Mesendoderm (in vitro differentiated cells): ENCODE data around the gene CAMK2A.

Experiments used
- DNase-seq: peaks from one replicate; pipeline ENCODE4 v3.0.0; 2013
- H2AK5ac ChIP-seq: 2 replicates; pipeline ENCODE4 v1.6.1; 2013; ENCODE audit warnings: low read length, inconsistent platforms
- H2BK120ac ChIP-seq: 2 replicates; pipeline ENCODE4 v1.6.1; 2013; ENCODE audit warnings: low read depth, mild to moderate bottlenecking, low read length, moderate library complexity, mixed read lengths
- H2BK15ac ChIP-seq: replicated peaks from 2 replicates; pipeline ENCODE4 v1.6.1; 2013; ENCODE audit warnings: low read depth, mild to moderate bottlenecking, moderate library complexity
- H2BK5ac ChIP-seq: 2 replicates; pipeline ENCODE4 v1.6.1; 2013; ENCODE audit warnings: low read length, inconsistent platforms
- H3K18ac ChIP-seq: 2 replicates; pipeline ENCODE4 v1.6.1; 2013; ENCODE audit warnings: mild to moderate bottlenecking, low read length, mixed read lengths
- H3K23ac ChIP-seq: one replicate; pipeline ENCODE4 v1.6.1; 2013; ENCODE audit warnings: low read length
- H3K27ac ChIP-seq: 2 replicates; pipeline ENCODE4 v1.5.1; 2013; ENCODE audit warnings: low read depth, mild to moderate bottlenecking, inconsistent platforms, low read length, moderate library complexity
- H3K27me3 ChIP-seq: 2 replicates; pipeline ENCODE4 v1.6.1; 2013; ENCODE audit warnings: low read length, control low read depth, mild to moderate bottlenecking, inconsistent platforms; ENCODE audit not compliant: insufficient read depth, poor library complexity
- H3K36me3 ChIP-seq: 2 replicates; pipeline ENCODE4 v1.6.1; 2013; ENCODE audit warnings: low read length, inconsistent platforms; ENCODE audit not compliant: control insufficient read depth, insufficient read depth
- H3K4ac ChIP-seq: one replicate; pipeline ENCODE4 v1.6.1; 2013; ENCODE audit warnings: low read depth, mild to moderate bottlenecking, low read length, moderate library complexity
- H3K4me1 ChIP-seq: 2 replicates; pipeline ENCODE4 v1.6.1; 2013; ENCODE audit warnings: low read depth, low read length, inconsistent platforms; ENCODE audit not compliant: control insufficient read depth
- H3K4me2 ChIP-seq: 2 replicates; pipeline ENCODE4 v1.6.1; 2013; ENCODE audit warnings: low read length
- H3K4me3 ChIP-seq: 2 replicates; pipeline ENCODE4 v1.5.1; 2013; ENCODE audit warnings: mild to moderate bottlenecking, low read length
- H3K56ac ChIP-seq: one replicate; pipeline ENCODE4 v1.6.1; 2013; ENCODE audit warnings: low read length
- H3K79me1 ChIP-seq: 2 replicates; pipeline ENCODE4 v1.6.1; 2013; ENCODE audit warnings: low read length, inconsistent platforms
- H3K79me2 ChIP-seq: 2 replicates; pipeline ENCODE4 v1.6.1; 2013; ENCODE audit warnings: mild to moderate bottlenecking, low read length; ENCODE audit not compliant: control insufficient read depth, insufficient read depth
- H3K9ac ChIP-seq: 2 replicates; pipeline ENCODE4 v1.6.1; 2013; ENCODE audit warnings: low read length, inconsistent platforms
- H4K5ac ChIP-seq: one replicate; pipeline ENCODE4 v1.6.1; 2013; ENCODE audit warnings: low read length
- H4K8ac ChIP-seq: one replicate; pipeline ENCODE4 v1.6.1; 2013; ENCODE audit warnings: low read depth, mild to moderate bottlenecking, control low read depth, low read length, moderate library complexity
- WGBS: extraction: QIAGEN DNeasy Blood & Tissue Kit; methylation state at CpG from one replicate; pipeline ENCODE4 v1.1.7; 2013; ENCODE audit warnings: low lambda C conversion rate, missing lambda C conversion rate; ENCODE audit not compliant: insufficient coverage; ENCODE audit errors: extremely low coverage; 5-methylcytosine and 5-hydroxymethylcytosine counted together

The CAMK2A gene

GRCh38 chr5:150208187-150209098 lies 81.1 kb downstream of the CAMK2A start:
- Histone ChIP-seq H3K27me3 (no peaks in the 10 kb centered on the region), H3K4me3 (no peak overlapping the region), H3K9ac (no peak overlapping the region), H4K8ac (no peak overlapping the region), H2BK120ac (no peak overlapping the region), H3K27ac (no peak overlapping the region), H3K23ac (no peak overlapping the region), H3K79me1 (no peaks in the 10 kb centered on the region), H3K18ac (no peak overlapping the region), H3K4ac (no peak overlapping the region), H3K4me1 (peaks cover 4% of the 10 kb centered on the region), H2AK5ac (no peak overlapping the region), H2BK15ac (no peak overlapping the region), H3K36me3 (no peaks in the 10 kb centered on the region), H3K79me2 (no peaks in the 10 kb centered on the region), H2BK5ac (no peak overlapping the region), H3K56ac (no peak overlapping the region), H3K4me2 (no peak overlapping the region), H4K5ac (no peak overlapping the region)
- peak; percentile 19 for DNase-seq
- WGBS: no CpG with 5 or more reads among the region's 19 CpGs

GRCh38 chr5:150206779-150207115 lies 82.8 kb downstream of the CAMK2A start:
- H4K5ac ChIP-seq: no peak overlapping the region

GRCh38 chr5:150206098-150206778 lies 83.3 kb downstream of the CAMK2A start:
- Histone ChIP-seq H3K4ac (no peak overlapping the region), H3K27ac (no peak overlapping the region), H3K9ac (no peak overlapping the region), H2AK5ac (no peak overlapping the region), H3K4me1 (peaks cover 2% of the 10 kb centered on the region), H4K8ac (no peak overlapping the region), H3K56ac (no peak overlapping the region), H4K5ac (no peak overlapping the region), H2BK120ac (no peak overlapping the region), H3K4me3 (no peak overlapping the region), H3K79me2 (no peaks in the 10 kb centered on the region), H3K36me3 (no peaks in the 10 kb centered on the region), H2BK5ac (no peak overlapping the region), H3K27me3 (no peaks in the 10 kb centered on the region), H3K18ac (no peak overlapping the region), H3K4me2 (no peak overlapping the region), H2BK15ac (no peak overlapping the region), H3K23ac (no peak overlapping the region), H3K79me1 (no peaks in the 10 kb centered on the region)
- WGBS: no CpG with 5 or more reads among the region's 6 CpGs
- peak; percentile 22 for DNase-seq

More at GRCh38 chr5:150206779-150207115, 82.8 kb downstream of the CAMK2A start:
- H2BK15ac ChIP-seq: no peak overlapping the region
- H3K9ac ChIP-seq: no peak overlapping the region
- no CpG with 5 or more reads among the region's 6 CpGs for WGBS
- H4K8ac ChIP-seq: no peak overlapping the region
- H3K79me1 ChIP-seq: no peaks in the 10 kb centered on the region
- no peak overlapping the region for H3K4me3 ChIP-seq
- H2BK5ac ChIP-seq: no peak overlapping the region
- H3K27me3 ChIP-seq: no peaks in the 10 kb centered on the region
- no peaks in the 10 kb centered on the region for H3K36me3 ChIP-seq
- no peak overlapping the region for H2BK120ac ChIP-seq
- H3K18ac ChIP-seq: no peak overlapping the region
- H3K4ac ChIP-seq: no peak overlapping the region
- H3K4me1 ChIP-seq: peaks cover 4% of the 10 kb centered on the region
- H3K79me2 ChIP-seq: no peaks in the 10 kb centered on the region
- no peak overlapping the region for H2AK5ac ChIP-seq
- H3K4me2 ChIP-seq: no peak overlapping the region
- no peak for DNase-seq
- H3K23ac ChIP-seq: no peak overlapping the region
- no peak overlapping the region for H3K27ac ChIP-seq
- H3K56ac ChIP-seq: no peak overlapping the region

- H3K23ac ChIP-seq: no peak overlapping the region
- no peaks in the 10 kb centered on the region for H3K79me2 ChIP-seq
- H3K56ac ChIP-seq: no peak overlapping the region
- H3K36me3 ChIP-seq: no peaks in the 10 kb centered on the region
- H2BK15ac ChIP-seq: no peak overlapping the region
- no peaks in the 10 kb centered on the region for H3K27me3 ChIP-seq
- no peak overlapping the region for H4K8ac ChIP-seq
- H3K27ac ChIP-seq: no peak overlapping the region
- no peak overlapping the region for H2AK5ac ChIP-seq
- WGBS: no CpG with 5 or more reads among the region's 13 CpGs
- H3K9ac ChIP-seq: no peak overlapping the region
- H4K5ac ChIP-seq: no peak overlapping the region
- no peak overlapping the region for H3K4ac ChIP-seq
- H3K4me1 ChIP-seq: no peaks in the 10 kb centered on the region
- no peak for DNase-seq
- H3K4me3 ChIP-seq: no peak overlapping the region
- no peak overlapping the region for H3K18ac ChIP-seq
- no peak overlapping the region for H2BK5ac ChIP-seq
- no peak overlapping the region for H2BK120ac ChIP-seq
- no peaks in the 10 kb centered on the region for H3K79me1 ChIP-seq
- H3K4me2 ChIP-seq: no peak overlapping the region
Observed at GRCh38 chr5:150204590-150204960, 85.0 kb downstream of the CAMK2A start.

- no CpG with 5 or more reads among the region's 12 CpGs for WGBS
- H3K4me3 ChIP-seq: no peak overlapping the region
Observed at GRCh38 chr5:150203832-150204589, 85.6 kb downstream of the CAMK2A start.

More at GRCh38 chr5:150203832-150204589, 85.6 kb downstream of the CAMK2A start:
- Histone ChIP-seq H2BK120ac (no peak overlapping the region), H2BK15ac (no peak overlapping the region), H3K56ac (no peak overlapping the region), H4K8ac (no peak overlapping the region), H3K27ac (no peak overlapping the region), H3K36me3 (no peaks in the 10 kb centered on the region), H4K5ac (no peak overlapping the region), H3K9ac (no peak overlapping the region), H2AK5ac (no peak overlapping the region), H3K18ac (no peak overlapping the region), H3K4ac (no peak overlapping the region), H3K23ac (no peak overlapping the region), H3K79me1 (no peaks in the 10 kb centered on the region), H3K27me3 (no peaks in the 10 kb centered on the region), H3K79me2 (no peaks in the 10 kb centered on the region), H3K4me1 (no peaks in the 10 kb centered on the region), H3K4me2 (no peak overlapping the region), H2BK5ac (no peak overlapping the region)
- no peak for DNase-seq
